SKM-1 (cell line): ENCODE data around the gene TCEANC.

Experiments used
- DNase-seq: peaks from one replicate; lab custom pipeline; 2025; ENCODE audit not compliant: unreplicated experiment; lab: John Stamatoyannopoulos, UW

Gene TCEANC

GRCh38 chrX:13690836-13691235 lies 37.9 kb downstream of the TCEANC start:
- no peak for DNase-seq

DNA sequence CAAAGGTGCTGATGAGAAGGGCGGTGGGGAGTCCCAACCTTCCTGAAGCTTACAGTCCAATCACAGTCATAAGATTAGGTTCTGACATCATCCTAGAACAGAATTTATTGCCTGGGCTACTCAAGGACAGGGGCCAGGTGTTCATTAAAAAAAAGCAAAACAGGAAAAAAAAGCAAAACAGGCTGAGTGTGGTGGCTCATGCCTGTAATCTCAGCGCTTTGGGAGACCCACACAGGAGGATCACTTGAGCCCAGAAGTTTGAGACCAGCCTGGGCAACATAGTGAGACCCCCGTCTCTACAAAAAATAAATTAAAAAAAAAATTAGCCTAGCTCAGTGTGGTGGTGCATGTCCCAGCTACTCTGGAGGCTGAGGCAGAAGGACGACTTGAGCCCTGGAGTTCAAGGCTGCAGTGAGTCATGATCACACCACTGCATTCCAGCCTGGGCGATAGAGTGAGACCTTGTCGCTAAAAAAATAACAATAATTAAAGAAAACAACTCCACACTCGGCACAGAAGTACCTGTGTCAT lies 39.0 kb downstream of the TCEANC start:
- DNase-seq: no peak

DNA sequence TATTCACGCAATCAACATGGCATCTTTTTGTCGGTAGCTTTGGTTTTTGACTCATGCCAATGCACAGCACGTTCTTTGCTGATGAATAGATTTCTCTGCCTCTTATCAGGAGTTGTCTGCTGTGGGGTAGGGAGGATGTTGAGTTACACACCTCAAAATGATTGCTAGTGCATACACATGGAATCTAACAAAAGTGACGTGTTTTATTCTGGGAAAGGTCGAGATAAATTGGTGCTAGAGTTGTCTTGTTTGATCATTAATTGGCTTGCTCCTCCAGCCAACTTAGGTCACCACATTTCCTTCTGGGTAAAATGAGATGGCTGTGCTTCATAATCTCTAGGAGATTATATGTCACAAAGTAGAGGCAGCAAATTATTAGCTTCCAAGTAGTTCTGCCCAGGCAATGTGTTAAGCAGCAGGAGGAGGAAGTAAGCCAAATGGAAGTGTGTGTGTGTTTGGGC lies 39.9 kb downstream of the TCEANC start:
- no peak for DNase-seq

DNA sequence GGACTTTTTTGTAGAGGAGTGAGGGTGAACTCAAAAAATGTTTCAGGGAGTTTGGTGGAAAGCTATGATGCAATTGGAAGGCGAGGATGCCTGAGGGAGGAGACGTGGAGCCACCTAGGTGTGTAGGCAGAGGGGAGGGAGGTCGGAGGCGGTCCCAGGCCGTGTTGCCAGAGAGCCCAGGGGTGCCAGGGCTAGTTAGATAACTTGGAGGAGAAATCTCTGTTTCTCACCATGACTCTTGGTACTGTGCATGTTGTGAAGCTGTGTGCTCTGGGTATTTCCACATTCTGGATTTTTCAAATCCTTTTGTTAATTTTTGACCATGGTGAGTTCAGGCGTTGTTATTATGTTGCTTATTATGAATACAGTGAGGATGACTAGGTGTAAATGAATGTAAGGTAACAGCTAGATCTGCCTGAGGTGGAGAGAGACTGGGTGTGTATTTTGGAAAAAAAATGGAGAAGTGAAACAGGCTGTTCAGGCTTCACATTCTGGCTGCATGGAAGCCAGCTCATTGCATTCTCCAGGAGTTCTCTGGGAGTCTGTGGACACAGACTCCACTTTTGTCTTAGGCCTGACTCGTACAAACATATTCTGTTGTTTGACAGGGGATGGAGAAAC lies 40.5 kb downstream of the TCEANC start:
- DNase-seq: no peak

GRCh38 chrX:13694359-13694758 lies 41.4 kb downstream of the TCEANC start:
- DNase-seq: no peak

DNA sequence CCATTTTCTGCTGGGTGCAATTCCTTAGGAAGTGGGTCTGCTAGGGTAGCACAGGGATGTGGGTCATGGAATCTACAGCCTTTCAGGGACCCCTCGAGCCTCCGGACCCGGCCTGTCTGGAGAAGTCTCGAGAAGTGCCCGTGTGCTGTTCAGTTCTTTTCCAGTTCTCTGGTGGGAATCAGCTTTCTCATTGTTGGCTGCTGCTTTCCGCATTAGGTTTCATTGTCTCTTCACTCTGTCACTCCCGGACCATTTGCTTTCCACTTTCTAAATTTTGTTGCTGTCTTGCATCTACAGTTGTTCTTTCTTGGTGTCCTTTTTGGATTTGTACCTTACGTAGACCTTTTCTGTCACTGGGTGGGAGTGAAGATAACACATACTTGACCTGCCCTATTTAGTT lies 42.0 kb downstream of the TCEANC start:
- no peak for DNase-seq

DNA sequence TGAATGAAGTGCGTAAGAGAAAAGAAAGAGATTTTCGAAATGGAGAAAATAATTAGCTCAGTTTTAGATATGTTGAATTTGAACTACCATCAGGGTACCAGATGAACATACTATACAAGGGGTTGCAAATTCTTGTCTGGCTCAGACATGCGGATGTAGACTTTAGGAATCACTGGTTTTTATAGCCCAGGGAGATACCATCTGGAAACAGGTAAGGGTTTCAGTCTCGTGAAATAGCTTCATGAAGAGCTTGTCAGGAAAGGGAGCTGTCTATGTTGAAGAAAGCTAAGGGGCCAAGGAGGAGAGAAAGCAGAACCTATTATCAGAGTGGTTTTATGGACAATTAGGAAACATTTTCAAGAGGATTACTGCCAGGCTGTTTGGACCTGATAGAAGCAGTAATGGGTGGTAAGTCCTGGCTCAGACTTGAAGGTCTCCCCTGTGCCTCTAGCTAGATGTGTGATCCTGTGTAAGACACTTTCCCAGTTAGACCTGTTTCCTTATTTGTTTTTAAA lies 42.7 kb downstream of the TCEANC start:
- DNase-seq: no peak

DNA sequence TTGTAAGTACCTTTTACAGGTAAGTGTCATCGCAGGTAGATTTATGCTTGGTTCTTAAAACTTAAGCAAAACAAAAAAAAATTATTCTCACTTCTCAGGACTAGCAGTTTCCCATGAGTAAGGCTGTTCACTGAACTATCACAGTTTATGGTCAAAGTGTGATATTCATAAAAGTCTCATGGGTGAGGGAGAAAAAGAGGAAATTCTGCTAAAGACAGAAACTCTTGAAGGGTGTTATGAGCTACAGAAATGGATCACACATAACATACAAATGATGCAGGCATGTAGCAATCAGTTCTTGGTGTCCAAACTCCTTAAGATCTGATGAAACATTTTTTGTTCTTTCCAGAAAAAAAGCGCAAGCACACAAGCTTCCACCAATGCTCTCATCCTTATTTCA lies 44.5 kb downstream of the TCEANC start:
- DNase-seq: no peak

- no peak for DNase-seq
Measured at GRCh38 chrX:13697976-13698375, 45.0 kb downstream of the TCEANC start.

DNA sequence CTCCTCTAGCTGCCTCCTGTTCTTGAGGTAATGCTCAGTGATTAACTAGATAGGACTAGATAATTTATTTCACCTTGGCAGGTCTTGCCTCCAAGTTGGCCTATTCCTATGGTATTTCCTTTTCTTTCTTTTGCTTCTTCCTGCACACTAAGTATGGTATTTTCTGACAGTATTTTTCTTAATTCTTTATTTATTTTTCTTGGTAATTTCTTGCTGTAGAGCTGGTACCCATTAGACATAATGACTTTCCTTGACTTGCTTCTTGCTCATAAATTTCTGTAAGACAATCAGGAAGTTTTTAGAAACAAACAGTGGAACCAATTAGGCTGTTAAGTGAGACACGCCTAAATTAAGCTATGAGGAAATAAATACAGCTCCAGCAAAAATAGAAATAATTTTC lies 45.5 kb downstream of the TCEANC start:
- DNase-seq: no peak

GRCh38 chrX:13699183-13699826 lies 46.4 kb downstream of the TCEANC start:
- DNase-seq: no peak

DNA sequence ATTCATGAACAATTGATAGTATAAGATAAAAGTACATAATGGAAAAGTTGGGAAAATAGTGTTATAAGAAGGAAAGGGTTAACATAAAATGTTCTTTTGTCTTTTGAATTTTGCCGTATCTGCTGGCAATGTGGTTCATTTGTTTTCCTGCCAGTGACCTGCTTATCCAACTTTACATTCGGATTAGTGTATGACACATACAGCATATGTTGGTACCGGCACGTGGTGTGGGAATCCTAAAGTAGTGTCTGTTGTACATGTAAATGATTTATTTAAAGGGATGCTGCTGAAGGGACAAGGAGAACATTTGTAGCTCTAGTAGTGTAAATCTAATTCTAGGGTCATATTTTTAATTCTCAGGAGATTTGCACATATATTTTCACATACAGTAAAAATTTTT lies 47.4 kb downstream of the TCEANC start:
- DNase-seq: no peak

GRCh38 chrX:13702111-13702789 lies 49.3 kb downstream of the TCEANC start:
- no peak for DNase-seq

- no peak for DNase-seq
Measured at GRCh38 chrX:13703135-13703534, 50.2 kb downstream of the TCEANC start.

DNA sequence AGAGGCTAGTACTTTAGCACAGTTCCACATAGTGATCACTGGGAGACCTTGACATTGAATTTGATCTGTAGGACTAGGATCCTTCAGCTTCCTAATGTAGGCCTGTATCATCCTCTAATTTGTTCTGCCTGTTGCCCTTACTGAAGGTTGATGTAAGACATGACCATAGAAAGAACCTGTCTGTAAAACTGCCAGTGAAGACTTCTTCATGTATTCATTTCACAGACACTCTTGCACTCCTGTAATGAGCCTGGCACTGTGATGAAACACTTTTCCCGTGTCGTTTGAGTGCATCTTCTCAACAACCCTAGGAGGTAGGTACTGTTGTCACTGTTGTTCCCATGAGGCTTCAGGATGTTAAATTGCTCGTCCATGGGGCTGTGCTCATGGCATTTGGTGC lies 50.6 kb downstream of the TCEANC start:
- no peak for DNase-seq

DNA sequence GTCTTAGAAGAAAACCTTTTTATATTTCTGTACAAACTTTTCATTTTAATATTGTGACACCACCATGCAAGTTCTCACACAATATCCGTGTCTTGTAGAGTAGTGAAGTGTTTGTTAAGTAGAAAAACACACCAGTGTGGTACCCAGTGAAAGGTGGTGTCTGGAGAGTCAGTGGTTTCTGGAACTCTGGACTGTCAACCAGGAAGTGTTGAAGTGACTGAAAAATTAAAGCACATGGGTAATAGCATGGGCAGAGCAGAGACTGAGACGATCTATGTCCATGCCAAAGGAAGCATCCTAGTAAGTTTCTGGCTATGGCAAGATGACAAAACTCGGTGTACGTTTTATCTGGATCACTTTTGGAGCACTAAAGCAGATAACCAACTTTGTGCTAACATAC lies 58.2 kb downstream of the TCEANC start:
- no peak for DNase-seq
